Measurements from ENCODE around the gene KRT40.

The KRT40 gene

DNA sequence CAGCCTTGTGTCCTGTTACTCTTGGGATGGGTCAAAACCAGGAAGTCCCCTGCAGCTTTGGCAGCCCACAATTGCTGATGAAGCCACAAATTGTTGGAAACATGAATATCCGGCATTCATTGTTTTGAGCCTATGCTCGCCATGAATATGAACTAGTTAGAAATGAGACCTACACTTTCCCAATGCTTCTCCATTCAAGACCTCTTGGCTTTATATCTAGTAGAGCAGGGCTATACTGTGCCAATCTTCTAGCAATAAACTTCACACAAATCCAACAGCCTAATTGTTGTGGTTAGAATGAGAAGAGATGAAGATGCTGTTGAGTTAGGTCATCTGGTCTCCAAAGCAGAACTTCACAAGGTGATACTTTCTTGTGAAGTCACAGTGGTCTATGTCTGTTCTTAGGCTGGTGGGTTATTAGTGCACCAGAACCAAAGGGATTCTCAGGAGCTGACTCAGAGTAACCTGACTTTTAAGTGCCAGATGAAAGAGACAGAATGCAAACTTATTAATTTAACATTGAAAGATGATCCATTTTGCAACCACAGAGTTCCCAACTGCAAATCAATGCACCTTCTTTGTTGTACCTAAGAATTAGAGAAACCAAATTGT is 33.0 kb downstream of the KRT40 start:
- H3K27ac ChIP-seq: no peak overlapping the region
- TF ChIP-seq, protein P1, sequence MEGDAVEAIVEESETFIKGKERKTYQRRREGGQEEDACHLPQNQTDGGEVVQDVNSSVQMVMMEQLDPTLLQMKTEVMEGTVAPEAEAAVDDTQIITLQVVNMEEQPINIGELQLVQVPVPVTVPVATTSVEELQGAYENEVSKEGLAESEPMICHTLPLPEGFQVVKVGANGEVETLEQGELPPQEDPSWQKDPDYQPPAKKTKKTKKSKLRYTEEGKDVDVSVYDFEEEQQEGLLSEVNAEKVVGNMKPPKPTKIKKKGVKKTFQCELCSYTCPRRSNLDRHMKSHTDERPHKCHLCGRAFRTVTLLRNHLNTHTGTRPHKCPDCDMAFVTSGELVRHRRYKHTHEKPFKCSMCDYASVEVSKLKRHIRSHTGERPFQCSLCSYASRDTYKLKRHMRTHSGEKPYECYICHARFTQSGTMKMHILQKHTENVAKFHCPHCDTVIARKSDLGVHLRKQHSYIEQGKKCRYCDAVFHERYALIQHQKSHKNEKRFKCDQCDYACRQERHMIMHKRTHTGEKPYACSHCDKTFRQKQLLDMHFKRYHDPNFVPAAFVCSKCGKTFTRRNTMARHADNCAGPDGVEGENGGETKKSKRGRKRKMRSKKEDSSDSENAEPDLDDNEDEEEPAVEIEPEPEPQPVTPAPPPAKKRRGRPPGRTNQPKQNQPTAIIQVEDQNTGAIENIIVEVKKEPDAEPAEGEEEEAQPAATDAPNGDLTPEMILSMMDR (IDR thresholded peaks at IDR 0.05; ENCODE audit: low read depth, low read length, missing control alignments): no peak
- no peaks in the 10 kb centered on the region for H3K27me3 ChIP-seq (replicated peaks)
- in situ Hi-C loops (cut with HindIII; ENCODE audit: low pct_ligation_motif_present, low sequenced_read_pairs): no loop called here
- DNase-seq: no peak
- H3K36me3 ChIP-seq (replicated peaks): no peaks in the 10 kb centered on the region
- no peak overlapping the region for H3K4me3 ChIP-seq (ENCODE audit: low read depth, low read length)

GRCh38 chr17:40950176-40950575 is 34.0 kb downstream of the KRT40 start:
- in situ Hi-C loops (cut with HindIII; ENCODE audit: low pct_ligation_motif_present, low sequenced_read_pairs): no loop called here
- TF ChIP-seq, protein P1 (IDR thresholded peaks at IDR 0.05; ENCODE audit: low read depth, low read length, missing control alignments): no peak
- no peaks in the 10 kb centered on the region for H3K27me3 ChIP-seq (replicated peaks)

DNA sequence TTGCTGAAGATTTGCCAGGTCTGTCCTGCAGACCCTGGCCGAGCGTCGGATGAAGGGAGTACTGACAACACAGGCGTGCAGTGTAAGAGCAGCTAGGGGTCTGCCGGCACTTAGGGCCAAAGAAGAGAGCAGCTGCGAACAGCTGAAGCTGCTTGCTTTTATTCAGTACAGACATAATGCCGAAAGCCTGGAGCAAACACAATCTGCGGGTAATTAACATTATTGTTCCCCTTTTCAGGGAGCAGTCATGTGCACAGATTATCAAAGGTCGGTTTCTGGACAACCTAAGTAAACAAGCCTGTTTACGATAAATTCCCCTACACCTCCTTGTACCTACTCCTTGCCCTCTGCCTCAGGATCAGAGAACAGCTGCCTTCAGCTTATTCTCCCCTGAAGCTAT is 34.7 kb downstream of the KRT40 start:
- in situ Hi-C loops (cut with HindIII; ENCODE audit: low pct_ligation_motif_present, low sequenced_read_pairs): no loop called here
- TF ChIP-seq, protein P1 (IDR thresholded peaks at IDR 0.05; ENCODE audit: low read depth, low read length, missing control alignments): no peak
- Histone ChIP-seq H3K4me3 (ENCODE audit: low read depth, low read length) (no peak overlapping the region), H3K27ac (no peak overlapping the region), H3K36me3 (replicated peaks) (no peaks in the 10 kb centered on the region), H3K27me3 (replicated peaks) (no peaks in the 10 kb centered on the region)
- no peak for DNase-seq

More at GRCh38 chr17:40950176-40950575, 34.0 kb downstream of the KRT40 start:
- no peaks in the 10 kb centered on the region for H3K36me3 ChIP-seq (replicated peaks)
- no peak overlapping the region for H3K27ac ChIP-seq
- DNase-seq: no peak
- no peak overlapping the region for H3K4me3 ChIP-seq (ENCODE audit: low read depth, low read length)

- H3K27me3 ChIP-seq (replicated peaks): no peaks in the 10 kb centered on the region
- in situ Hi-C loops (cut with HindIII; ENCODE audit: low pct_ligation_motif_present, low sequenced_read_pairs): no loop called here
- no peak overlapping the region for H3K27ac ChIP-seq
- no peaks in the 10 kb centered on the region for H3K36me3 ChIP-seq (replicated peaks)
- TF ChIP-seq, protein P1 (IDR thresholded peaks at IDR 0.05; ENCODE audit: low read depth, low read length, missing control alignments): no peak
- DNase-seq: no peak
- H3K4me3 ChIP-seq (ENCODE audit: low read depth, low read length): no peak overlapping the region
These were observed 36.2 kb downstream of the KRT40 start for GRCh38 chr17:40947929-40948328.

GRCh38 chr17:40945414-40945813 is 38.7 kb downstream of the KRT40 start:
- in situ Hi-C loops (cut with HindIII; ENCODE audit: low pct_ligation_motif_present, low sequenced_read_pairs): no loop called here

More at GRCh38 chr17:40945414-40945813, 38.7 kb downstream of the KRT40 start:
- Histone ChIP-seq H3K27ac (no peak overlapping the region), H3K4me3 (ENCODE audit: low read depth, low read length) (no peak overlapping the region), H3K36me3 (replicated peaks) (no peaks in the 10 kb centered on the region), H3K27me3 (replicated peaks) (no peaks in the 10 kb centered on the region)
- TF ChIP-seq, protein P1 (IDR thresholded peaks at IDR 0.05; ENCODE audit: low read depth, low read length, missing control alignments): no peak
- DNase-seq: no peak

Measured in brain microvascular endothelial cell (primary cell).